Small intestine (tissue), 4 donors: ENCODE data around the gene SLC25A43. TPM values are rescaled to one million over a fixed set of nuclear protein-coding genes. Genes with fewer than 3 reads are reported as not detected.

Experiments
- polyA plus RNA-seq, 4 donors: library from polyadenylated mRNA; stranded (reverse) in 3 of 4; unstranded in 1 of 4; fragments of 200-250 nt in 3 of 4; fragments of 120-200 nt in 1 of 4; gene quantifications; one replicate each; pipeline versions ENCODE4 v1.2.1 to v1.2.3, GENCODE V29; 2013
- donor health status: healthy with polysubstance abuse.
- donor health status: Bipolar disorder and iron deficiency.
- donor health status: healthy.

Gene SLC25A43
- polyA plus RNA-seq, 4 donors: 10.4 to 24.4 (median 15.4) TPM

Other genes with a start within 250 kb of the SLC25A43 start
- gene PGRMC1, start 163.1 kb upstream of the SLC25A43 start, polyA plus RNA-seq: 100 to 1,000 TPM in 3 of 4 donors, 10 to 100 TPM in 1; 97.0 to 295 (median 109) TPM
- gene SLC25A5, start 69.1 kb downstream of the SLC25A43 start, polyA plus RNA-seq: 1,000 to 10,000 TPM in 2 of 4 donors, 100 to 1,000 TPM in 2; 615 to 1,883 (median 1,275) TPM
- gene STEEP1, start 166.1 kb downstream of the SLC25A43 start, polyA plus RNA-seq: 10 to 100 TPM; 14.1 to 25.7 (median 20.4) TPM
- 10 to 100 TPM; 44.3 to 80.1 (median 62.3) TPM for gene UBE2A, start 175.2 kb downstream of the SLC25A43 start, polyA plus RNA-seq
- 1 to 10 TPM; 2.9 to 8.2 (median 4.1) TPM for gene NKRF, start 207.1 kb downstream of the SLC25A43 start, polyA plus RNA-seq